ENCODE results near the gene CXCL5. TPM values are rescaled to one million over a fixed set of nuclear protein-coding genes. Genes with fewer than 3 reads are reported as not detected.
"Not testable (repeated sequence)": the region's sequence is repeated elsewhere in the genome, so short reads cannot be mapped to it uniquely, and the experiment has no call there.

CXCL5 gene
- total RNA-seq, 2 donors from 2014 or later: not detected

DNA sequence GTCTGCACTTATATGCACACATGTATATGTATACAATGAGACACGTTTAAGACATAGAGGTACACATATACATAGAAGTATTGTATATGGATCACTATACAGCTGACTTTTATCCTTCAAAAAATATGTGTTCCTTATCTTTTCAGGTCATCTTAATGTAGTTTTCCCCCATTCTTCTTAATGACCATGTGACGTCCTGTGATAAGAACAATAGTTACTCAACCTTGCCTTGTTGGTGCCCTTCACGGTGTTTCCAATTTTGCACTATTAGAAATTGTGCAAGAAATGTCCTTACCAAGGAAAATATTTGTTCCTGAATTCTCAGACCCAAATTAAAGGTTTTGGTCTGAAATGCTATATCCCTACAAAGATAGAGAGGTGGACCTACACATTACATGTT is 9.4 kb downstream of the CXCL5 start:
- DNase-seq (ENCODE audit: low spot score in 2 of 2) (no peak), ATAC-seq (no peak)
- H3K9me3 Mint-ChIP-seq: no peaks in the 10 kb centered on the region
- no peak overlapping the region for H3K27ac Mint-ChIP-seq
- H3K36me3 Mint-ChIP-seq: no peaks in the 10 kb centered on the region

DNA sequence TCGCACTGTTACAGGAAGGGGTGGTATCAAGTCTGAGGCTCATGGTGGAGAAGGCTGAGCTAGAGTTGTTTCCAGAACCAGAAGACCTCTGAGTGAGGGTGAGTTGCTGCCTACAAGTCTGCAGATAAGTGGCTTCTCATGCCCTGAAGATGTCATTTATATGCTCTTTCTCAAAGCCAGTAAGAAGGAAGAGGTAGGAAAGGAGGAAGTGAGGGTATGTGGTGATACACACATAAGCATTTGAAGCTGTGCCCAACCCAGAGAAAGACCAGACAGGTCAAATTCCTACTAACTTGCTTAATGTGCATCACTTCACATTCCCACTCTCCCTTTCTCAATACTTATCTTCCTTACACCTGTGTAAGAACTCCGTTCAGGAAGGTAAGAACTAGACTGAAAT is 10.4 kb downstream of the CXCL5 start, which contains the start of gene PPBP:
Gene PPBP (minus strand): TSS at position 130 of the 400 bp plus-strand sequence. CDS start 87 bp downstream, at position 43.
- DNase-seq (ENCODE audit: low spot score in 2 of 2) (no peak), ATAC-seq (no peak)
- Mint-ChIP-seq H3K27ac (no peak within 1 kb of the TSS), H3K36me3 (no peaks in the 10 kb centered on the region), H3K9me3 (no peaks in the 10 kb centered on the region)

DNA sequence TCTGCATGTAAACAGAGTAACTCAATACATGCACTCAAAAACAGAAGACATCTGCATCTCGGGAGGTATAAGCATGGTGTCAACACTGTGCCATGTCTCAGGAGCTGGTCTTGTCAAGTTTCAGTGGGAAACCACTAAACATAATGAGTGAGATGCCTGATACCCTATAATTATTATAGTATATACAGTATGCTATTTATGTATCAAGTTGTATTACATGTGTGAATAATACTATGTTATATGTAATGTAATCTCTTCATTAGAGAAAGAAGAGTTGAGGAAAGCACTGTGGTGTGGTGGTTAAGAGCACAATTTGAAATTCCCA is 13.0 kb downstream of the CXCL5 start:
- ATAC-seq (no peak), DNase-seq (ENCODE audit: low spot score in 2 of 2) (no peak)
- Mint-ChIP-seq H3K27ac (no peak overlapping the region), H3K36me3 (no peaks in the 10 kb centered on the region), H3K9me3 (no peaks in the 10 kb centered on the region)

DNA sequence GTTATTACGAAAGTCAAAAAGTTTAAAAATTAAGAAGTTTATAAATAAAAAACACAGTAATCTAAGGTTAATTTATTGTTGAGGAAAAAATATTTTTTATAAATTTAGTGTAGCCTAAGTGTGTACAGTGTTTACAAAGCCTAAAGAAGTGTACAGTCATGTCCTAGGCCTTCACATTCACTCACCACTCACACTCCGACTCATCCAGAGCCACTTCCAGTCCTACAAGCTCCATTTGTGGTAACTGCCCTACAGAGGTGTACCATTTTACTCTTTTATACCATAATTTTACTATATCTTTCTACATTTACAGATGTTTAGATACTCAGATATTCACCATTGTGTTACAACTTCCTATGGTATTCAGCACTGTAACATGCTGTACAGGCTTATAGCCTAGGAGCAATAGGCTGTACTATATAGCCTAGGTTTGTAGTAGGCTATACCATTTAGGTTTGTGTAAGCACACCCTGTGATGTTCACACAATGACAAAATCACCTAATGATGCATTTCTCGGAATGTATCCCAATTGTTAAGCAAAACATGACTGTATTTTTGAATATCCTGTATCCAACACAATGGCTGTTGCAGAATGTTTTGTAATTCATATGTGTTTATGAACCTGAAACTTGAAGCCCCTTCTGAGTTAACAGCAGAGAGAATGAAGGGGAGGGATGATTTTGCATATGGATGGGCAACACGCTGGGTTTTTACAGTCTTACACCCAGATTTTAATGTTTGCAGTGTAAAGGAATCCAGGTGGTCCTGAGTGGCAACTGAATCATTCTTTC is 13.5 kb downstream of the CXCL5 start:
- H3K36me3 Mint-ChIP-seq: no peaks in the 10 kb centered on the region
- no peaks in the 10 kb centered on the region for H3K9me3 Mint-ChIP-seq
- DNase-seq (ENCODE audit: low spot score in 2 of 2): no peak
- no peak overlapping the region for H3K27ac Mint-ChIP-seq
- ATAC-seq: no peak

DNA sequence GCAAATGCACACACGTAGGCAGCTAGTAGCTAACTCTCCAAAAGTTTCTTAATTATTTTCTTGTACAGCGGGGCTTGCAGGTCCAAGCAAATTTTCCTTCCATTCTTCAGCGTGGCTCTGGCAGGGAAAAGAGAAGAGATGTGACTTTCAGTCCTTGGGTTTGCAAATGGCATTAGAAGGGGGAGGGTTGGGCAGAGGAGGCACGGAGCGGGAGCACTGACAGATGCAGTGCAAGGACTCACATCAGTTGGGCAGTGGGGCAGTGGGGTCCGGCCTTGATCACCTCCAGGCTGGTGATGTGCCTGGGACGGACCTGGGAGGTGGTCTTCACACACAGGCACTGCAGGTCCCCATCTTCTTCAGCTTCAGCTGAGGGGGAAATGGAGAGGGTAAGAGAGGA is 17.3 kb downstream of the CXCL5 start:
- peak overlapping the region in 1 of 2 donors; percentile 65 for H3K27ac Mint-ChIP-seq
- not testable (repeated sequence) for H3K36me3 Mint-ChIP-seq; ATAC-seq; H3K9me3 Mint-ChIP-seq; DNase-seq (ENCODE audit: low spot score in 2 of 2)

DNA sequence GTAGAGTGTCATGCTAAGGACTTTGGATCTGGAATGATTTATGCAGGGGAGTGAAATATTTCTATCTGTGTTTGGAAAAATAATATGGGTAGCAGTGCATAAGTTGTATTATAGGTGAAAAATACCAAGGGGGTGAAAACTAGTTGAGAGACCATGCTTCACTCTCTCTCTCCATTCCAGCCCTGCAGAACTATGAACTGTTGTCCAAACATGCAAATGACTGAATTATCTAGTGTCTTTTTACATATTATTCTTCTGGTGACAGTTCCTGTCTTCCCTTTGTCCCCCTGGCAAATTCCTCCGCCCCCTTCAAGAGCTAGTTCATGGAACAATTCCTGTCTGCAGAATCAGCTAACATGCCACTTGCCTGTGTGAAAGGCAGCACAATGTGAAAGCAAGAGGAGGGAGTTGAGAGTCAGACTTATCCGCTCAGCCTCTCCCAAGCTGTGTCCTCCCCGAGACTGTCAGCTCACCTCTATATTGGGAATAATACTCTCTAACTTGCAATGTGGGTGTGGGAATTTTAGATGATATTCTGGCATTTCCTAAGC is 19.0 kb downstream of the CXCL5 start:
- peaks cover 0 to 6% of the 10 kb centered on the region in 2 donors for H3K36me3 Mint-ChIP-seq
- ATAC-seq (no peak), DNase-seq (ENCODE audit: low spot score in 2 of 2) (no peak)
- no peak overlapping the region for H3K27ac Mint-ChIP-seq
- peaks cover 11 to 16% of the 10 kb centered on the region in 2 donors for H3K9me3 Mint-ChIP-seq

DNA sequence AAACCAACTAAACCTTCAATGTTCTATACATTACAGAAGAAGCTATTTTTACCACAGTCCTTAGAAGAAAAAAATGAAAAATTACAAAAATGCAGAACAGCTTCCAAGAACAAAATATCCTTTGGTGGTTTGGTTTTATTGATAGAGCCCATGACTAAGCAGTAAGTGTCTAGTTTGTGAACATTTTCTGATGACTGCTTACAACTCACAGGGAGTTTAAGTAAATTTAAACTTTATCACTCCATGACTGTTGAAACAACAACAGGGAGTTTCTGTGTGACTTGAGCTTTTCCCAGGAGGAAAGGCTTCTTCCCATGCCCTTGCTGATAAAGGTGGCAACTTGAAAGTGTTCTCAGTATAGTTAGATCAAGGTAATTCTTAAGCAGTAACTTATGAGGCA is 19.6 kb downstream of the CXCL5 start:
- no peak for ATAC-seq

DNA sequence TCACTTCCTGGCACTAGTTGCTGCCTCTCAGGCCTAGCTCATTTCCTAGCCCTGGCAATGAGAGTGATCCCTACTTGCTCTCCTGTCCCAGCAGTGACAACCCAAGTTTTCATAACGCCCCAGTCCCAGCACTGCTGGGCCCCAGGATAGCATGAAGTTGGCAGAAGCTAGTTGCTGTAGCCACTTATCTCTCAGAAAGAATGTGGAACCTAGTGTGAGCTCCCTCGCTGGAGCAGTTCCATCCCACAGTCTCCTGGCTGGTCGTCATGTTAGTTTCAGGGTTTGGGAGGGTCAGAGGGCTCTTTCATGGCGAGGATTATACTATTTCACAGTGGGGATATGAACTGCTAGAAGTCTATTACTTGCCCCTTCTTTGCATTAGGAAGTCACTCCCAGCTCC is 21.8 kb downstream of the CXCL5 start:
- no peak for ATAC-seq
- H3K36me3 Mint-ChIP-seq: peaks cover 0 to 6% of the 10 kb centered on the region in 2 donors
- no peak overlapping the region for H3K27ac Mint-ChIP-seq
- no peak for DNase-seq (ENCODE audit: low spot score in 2 of 2)
- peaks cover 16 to 20% of the 10 kb centered on the region in 2 donors for H3K9me3 Mint-ChIP-seq

More for the DNA sequence above, 19.6 kb downstream of the CXCL5 start:
- Mint-ChIP-seq H3K9me3 (peaks cover 11 to 16% of the 10 kb centered on the region in 2 donors), H3K27ac (no peak overlapping the region), H3K36me3 (peaks cover 0 to 6% of the 10 kb centered on the region in 2 donors)
- DNase-seq (ENCODE audit: low spot score in 2 of 2): no peak

DNA sequence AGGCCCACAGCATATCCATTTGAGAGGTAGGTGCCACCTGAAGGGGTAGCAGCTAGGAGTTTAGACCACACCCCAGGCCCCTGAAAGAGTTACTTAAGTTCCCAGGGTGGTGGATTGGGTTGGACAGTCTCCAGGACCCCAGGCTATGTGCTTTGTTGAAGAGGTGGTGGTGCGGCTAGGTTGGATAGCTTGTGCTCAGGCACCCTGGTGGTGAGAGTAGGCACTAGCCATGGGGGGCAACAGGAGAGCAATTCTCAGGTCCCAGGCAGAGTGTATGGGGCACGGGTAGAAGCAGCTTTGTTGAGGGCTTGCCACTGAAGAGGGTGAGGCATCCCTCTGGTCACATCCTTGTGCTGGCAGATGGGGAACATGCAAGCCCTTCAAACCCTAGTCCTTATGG is 22.3 kb downstream of the CXCL5 start:
- DNase-seq (ENCODE audit: low spot score in 2 of 2) (no peak), ATAC-seq (no peak)
- H3K36me3 Mint-ChIP-seq: peaks cover 0 to 6% of the 10 kb centered on the region in 2 donors
- H3K27ac Mint-ChIP-seq: no peak overlapping the region
- H3K9me3 Mint-ChIP-seq: peaks cover 17 to 20% of the 10 kb centered on the region in 2 donors

DNA sequence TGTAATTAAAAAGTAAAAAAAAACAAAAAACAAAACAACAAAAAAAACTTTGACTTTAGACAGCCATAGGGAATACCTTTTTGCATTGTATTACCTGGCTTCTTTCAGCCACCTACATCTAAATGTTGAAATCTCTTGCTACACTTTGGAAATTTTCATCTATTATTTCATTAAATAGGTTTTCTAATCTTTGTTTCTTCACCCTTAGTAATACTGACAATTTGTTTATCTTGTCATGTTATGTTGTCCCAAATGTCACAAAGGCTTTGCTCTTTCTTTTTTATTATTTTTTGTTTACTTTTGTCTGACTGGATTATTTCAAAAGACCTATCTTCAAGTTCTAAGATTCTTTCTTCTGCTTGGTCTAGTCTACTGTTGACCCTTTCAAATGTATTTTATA is 24.1 kb downstream of the CXCL5 start:
- ATAC-seq (no peak), DNase-seq (ENCODE audit: low spot score in 2 of 2) (no peak)
- peaks cover 0 to 17% of the 10 kb centered on the region in 2 donors for H3K36me3 Mint-ChIP-seq
- H3K9me3 Mint-ChIP-seq: peaks cover 23 to 27% of the 10 kb centered on the region in 2 donors
- no peak overlapping the region for H3K27ac Mint-ChIP-seq

DNA sequence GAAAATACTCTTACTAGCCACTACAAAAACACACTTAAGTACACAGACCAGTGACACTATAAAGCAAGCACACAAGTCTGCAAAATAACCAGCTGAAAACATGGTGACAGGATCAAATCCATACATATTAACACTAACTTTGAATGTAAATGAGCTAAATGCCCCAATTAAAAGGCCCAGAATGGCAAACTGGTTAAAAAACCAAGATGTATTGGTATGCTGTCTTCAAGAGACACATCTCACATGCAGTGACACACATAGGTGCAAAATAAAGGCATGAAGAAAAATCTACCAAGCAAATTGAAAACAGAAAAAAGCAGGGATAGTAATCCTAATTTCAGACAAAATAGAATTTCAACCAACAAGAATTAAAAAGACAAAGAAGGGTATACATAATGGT is 27.5 kb downstream of the CXCL5 start:
- Mint-ChIP-seq H3K9me3 (peaks cover 18 to 23% of the 10 kb centered on the region in 2 donors), H3K36me3 (peaks cover 0 to 19% of the 10 kb centered on the region in 2 donors), H3K27ac (no peak overlapping the region)
- ATAC-seq (no peak), DNase-seq (ENCODE audit: low spot score in 2 of 2) (no peak)

DNA sequence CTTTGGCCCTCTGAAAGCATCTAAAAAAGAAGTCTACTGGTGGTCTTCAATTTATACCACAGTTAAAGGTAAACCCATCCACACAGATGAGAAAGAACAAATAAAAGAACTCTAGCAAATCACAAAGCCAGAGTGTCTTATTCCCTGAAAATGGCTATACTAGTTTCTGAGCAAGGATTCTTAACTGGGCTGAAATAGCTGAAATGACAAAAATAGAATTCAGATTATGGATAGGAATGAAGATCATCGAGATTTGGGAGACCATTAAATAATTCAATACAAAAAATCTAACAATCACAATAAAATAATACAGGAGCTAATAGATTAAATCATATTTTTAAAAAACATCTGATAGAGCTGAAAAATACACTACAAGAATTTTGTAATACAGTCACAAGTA is 28.5 kb downstream of the CXCL5 start:
- ATAC-seq (no peak), DNase-seq (ENCODE audit: low spot score in 2 of 2) (no peak)
- no peak overlapping the region for H3K27ac Mint-ChIP-seq
- H3K36me3 Mint-ChIP-seq: peaks cover 0 to 13% of the 10 kb centered on the region in 2 donors
- H3K9me3 Mint-ChIP-seq: peaks cover 11 to 17% of the 10 kb centered on the region in 2 donors

DNA sequence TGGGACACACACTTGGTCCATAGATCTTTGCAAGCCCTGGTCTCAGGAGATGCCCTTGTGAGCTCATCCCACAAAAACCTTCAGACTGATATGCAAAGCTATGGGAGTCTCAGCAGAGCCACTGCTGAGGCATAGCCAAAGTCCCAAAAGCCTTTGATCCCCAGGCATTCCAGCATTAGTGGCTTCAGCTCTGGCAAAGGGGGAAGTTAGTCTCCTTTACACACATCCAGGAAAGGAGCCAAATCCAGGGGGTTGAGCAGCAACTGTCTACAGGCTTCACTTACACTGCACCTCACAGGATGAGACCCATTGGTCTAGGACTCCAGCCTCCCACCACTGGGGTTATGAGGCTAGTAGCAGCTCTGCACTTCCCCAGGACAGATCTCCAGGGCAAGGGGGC is 30.6 kb downstream of the CXCL5 start:
- Mint-ChIP-seq H3K27ac (no peak overlapping the region), H3K36me3 (peaks cover 0 to 13% of the 10 kb centered on the region in 2 donors), H3K9me3 (peaks cover 14 to 15% of the 10 kb centered on the region in 2 donors)
- DNase-seq (ENCODE audit: low spot score in 2 of 2) (no peak), ATAC-seq (no peak)

DNA sequence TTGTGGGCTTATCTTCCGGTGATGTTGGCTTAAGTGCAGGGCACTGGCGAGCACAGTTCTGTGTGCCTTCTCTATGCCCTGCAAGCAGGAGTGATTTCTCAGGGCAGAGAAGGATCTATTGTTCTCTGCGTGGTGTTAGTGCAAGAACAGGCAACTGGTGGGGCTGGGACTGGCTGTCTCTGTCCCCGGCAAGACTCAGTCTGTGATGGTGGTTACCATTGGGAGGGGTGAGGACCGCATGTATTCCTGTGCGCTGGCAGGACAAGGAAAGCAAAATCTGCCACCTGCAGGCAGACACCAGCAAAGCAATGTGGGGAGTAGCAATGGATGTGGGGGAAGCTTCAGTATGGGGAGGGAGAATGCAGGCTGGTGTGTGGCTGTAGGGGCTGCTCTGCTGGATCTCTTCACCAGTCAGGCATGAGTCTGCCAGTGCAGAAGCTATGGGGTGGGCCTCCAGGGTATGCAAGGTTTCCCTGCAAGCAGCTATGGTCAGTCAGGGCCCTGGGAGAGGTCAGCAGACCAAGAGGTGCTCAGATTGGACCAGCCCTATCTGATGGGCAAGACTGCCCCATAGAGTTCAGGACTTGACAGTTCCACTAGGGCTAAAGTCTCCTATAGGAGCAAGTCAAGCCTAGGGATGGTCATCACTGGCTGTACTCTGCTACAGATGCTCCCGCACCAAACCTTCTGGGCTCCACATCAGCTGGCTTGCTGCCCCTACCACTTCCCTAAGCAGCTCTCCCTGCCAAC is 33.4 kb downstream of the CXCL5 start:
- Mint-ChIP-seq H3K9me3 (peaks cover 15 to 26% of the 10 kb centered on the region in 2 donors), H3K27ac (no peak overlapping the region), H3K36me3 (peaks cover 6 to 18% of the 10 kb centered on the region in 2 donors)
- DNase-seq (ENCODE audit: low spot score in 2 of 2) (no peak), ATAC-seq (no peak)

DNA sequence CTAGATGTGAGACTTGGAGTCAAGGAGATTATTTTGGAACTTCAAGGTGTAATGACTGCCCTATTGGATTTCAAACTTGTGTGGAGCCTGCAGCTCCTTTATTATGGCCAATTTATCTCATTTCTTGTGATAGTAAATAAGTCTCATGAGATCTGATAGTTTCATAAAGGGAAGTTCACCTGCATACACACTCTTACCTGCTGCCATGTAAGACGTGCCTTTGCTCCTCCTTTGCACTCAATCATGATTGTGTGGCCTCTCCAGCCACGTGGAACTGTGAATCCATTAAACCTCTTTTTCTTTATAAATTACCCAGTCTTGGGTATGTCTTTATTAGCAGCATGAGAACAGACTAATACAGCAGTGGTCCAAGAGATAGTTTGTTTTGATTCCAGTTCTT is 35.8 kb downstream of the CXCL5 start:
- Mint-ChIP-seq H3K9me3 (peaks cover 15 to 24% of the 10 kb centered on the region in 2 donors), H3K36me3 (peaks cover 7 to 9% of the 10 kb centered on the region in 2 donors), H3K27ac (no peak overlapping the region)
- ATAC-seq (no peak), DNase-seq (ENCODE audit: low spot score in 2 of 2) (no peak)

DNA sequence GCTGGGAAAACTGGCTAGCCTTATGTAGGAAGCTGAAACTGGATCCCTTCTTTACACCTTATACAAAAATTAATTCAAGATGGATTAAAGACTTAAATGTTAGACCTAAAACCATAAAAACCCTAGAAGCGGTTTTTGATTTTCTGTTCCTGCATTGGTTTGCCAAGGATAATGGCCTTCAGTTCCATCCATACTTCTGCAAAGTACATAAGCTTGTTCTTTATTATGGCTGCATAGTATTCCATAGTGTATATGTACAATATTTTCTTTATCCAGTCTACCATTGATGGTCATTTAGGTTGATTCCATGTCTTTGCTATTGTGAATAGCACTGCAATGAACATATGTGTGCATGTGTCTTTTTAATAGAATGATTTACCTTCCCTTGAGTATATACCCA is 39.4 kb downstream of the CXCL5 start:
- not testable (repeated sequence) for ATAC-seq

DNA sequence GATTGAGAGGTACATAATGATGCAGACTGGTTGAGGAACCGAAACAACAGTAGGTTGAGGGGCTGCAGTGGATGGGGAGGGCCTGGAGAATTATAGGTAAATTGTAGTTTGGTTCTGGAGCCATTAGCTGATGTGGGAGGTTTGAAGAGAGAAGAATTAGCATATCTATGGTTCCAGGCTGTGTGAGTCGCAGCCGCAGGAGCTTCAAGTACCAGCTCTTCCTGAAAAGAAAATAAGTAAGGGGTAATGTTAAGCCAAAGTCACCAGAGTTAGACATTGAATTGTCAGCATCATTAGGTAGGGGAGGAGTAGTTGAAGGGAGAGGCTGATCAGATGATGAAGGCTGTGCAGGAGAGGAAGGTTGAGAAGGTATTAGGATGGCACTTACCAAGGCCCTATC is 46.1 kb downstream of the CXCL5 start:
- DNase-seq (ENCODE audit: low spot score in 2 of 2) (no peak), ATAC-seq (no peak)
- Mint-ChIP-seq H3K36me3 (peaks cover 0 to under 1% of the 10 kb centered on the region in 2 donors), H3K9me3 (peaks cover 12 to 18% of the 10 kb centered on the region in 2 donors), H3K27ac (no peak overlapping the region)

More for the DNA sequence above, 39.4 kb downstream of the CXCL5 start:
- Mint-ChIP-seq H3K9me3 (peaks cover 19 to 40% of the 10 kb centered on the region in 2 donors), H3K36me3 (peaks cover 7 to 14% of the 10 kb centered on the region in 2 donors)
- DNase-seq (ENCODE audit: low spot score in 2 of 2); H3K27ac Mint-ChIP-seq: not testable (repeated sequence)
